H1 (cell line): Measurements from ENCODE around the gene ARMC9. TPM values are rescaled to one million over a fixed set of nuclear protein-coding genes. Genes with fewer than 3 reads are reported as not detected.

Experiments used
- CTCF ChIA-PET: fragments of 300-600 bp; sonication (Branson Sonifier 250); formaldehyde crosslinking; loops from one replicate; lab custom pipeline; 2021; ENCODE audit not compliant: partially characterized antibody; lab: Charles Lee
- POLR2A ChIA-PET: fragments of 300-600 bp; sonication (Branson Sonifier 250); formaldehyde crosslinking; loops from one replicate; lab custom pipeline; 2021; ENCODE audit warnings: inconsistent platforms; ENCODE audit not compliant: partially characterized antibody; lab: Charles Lee
- DNase-seq, 2 experiments: peaks; one replicate each; pipeline versions ENCODE4 v3.0.0 to v3.0.0-alpha.2; 2010 to 2022; ENCODE audit warnings: low spot score in 2 of 2, low read depth in 1 of 2, mixed read lengths in 1 of 2
- FAIRE-seq: peaks from 2 replicates; lab custom pipeline; 2011; peaks lifted over from hg19 to GRCh38; lab: Jason Lieb, UNC
- H2AFZ ChIP-seq: 2 replicates; pipeline ENCODE4 v1.8.1; 2012; ENCODE audit warnings: low read length, inconsistent platforms
- H2AK5ac ChIP-seq: 2 replicates; pipeline ENCODE4 v1.6.1; 2013; ENCODE audit warnings: low read depth, low read length
- H2BK120ac ChIP-seq: replicated peaks from 2 replicates; pipeline ENCODE3; 2013; ENCODE audit warnings: low read depth, low read length, inconsistent platforms
- H2BK12ac ChIP-seq: 2 replicates; pipeline ENCODE4 v1.6.1; 2013; ENCODE audit warnings: low read depth, low read length
- H2BK15ac ChIP-seq: 2 replicates; pipeline ENCODE4 v1.6.1; 2013; ENCODE audit warnings: low read length
- H2BK20ac ChIP-seq: 2 replicates; pipeline ENCODE4 v1.6.1; 2013; ENCODE audit warnings: low read length
- H2BK5ac ChIP-seq: 2 replicates; pipeline ENCODE4 v1.6.1; 2013; ENCODE audit warnings: low read depth, low read length
- H3K14ac ChIP-seq: 2 replicates; pipeline ENCODE4 v1.6.1; 2013; ENCODE audit warnings: inconsistent platforms; ENCODE audit not compliant: insufficient read length
- H3K18ac ChIP-seq: 2 replicates; pipeline ENCODE4 v1.6.1; 2013; ENCODE audit warnings: low read length; ENCODE audit errors: extremely low read depth
- H3K23ac ChIP-seq: 2 replicates; pipeline ENCODE4 v1.6.1; 2013; ENCODE audit warnings: inconsistent platforms; ENCODE audit not compliant: insufficient read length
- H3K23me2 ChIP-seq: 2 replicates; pipeline ENCODE4 v1.6.1; 2013; ENCODE audit warnings: low read depth, low read length
- H3K27ac ChIP-seq: 2 replicates; pipeline ENCODE4 v1.6.1; 2011; ENCODE audit warnings: low read depth, low read length, inconsistent platforms
- H3K27me3 ChIP-seq, 4 experiments: replicated peaks in 1 of 4; 1 replicate in 1 of 4; 2 replicates in 3 of 4; pipeline versions ENCODE4 v1.6.1 to v1.8.1; 2011 to 2013; ENCODE audit warnings: low read length in 3 of 4, mild to moderate bottlenecking in 3 of 4, inconsistent platforms in 2 of 4, mixed read lengths in 2 of 4, moderate library complexity in 1 of 4; ENCODE audit not compliant: control insufficient read depth in 3 of 4, insufficient read depth in 3 of 4; ENCODE audit errors: extremely low read depth in 1 of 4
- H3K36me3 ChIP-seq, 4 experiments: 2 replicates each; pipeline versions ENCODE4 v1.6.1 to v1.8.1; 2011 to 2013; ENCODE audit warnings: mild to moderate bottlenecking in 4 of 4, low read length in 3 of 4, moderate library complexity in 2 of 4, control low read depth in 1 of 4, inconsistent platforms in 1 of 4; ENCODE audit not compliant: insufficient read depth in 4 of 4, control insufficient read depth in 2 of 4
- H3K4ac ChIP-seq: replicated peaks from 2 replicates; pipeline ENCODE3; 2013; ENCODE audit warnings: low read length, low read depth, mixed read lengths, inconsistent platforms; ENCODE audit not compliant: insufficient read length
- H3K4me1 ChIP-seq, 4 experiments: replicated peaks in 1 of 4; 1 replicate in 1 of 4; 2 replicates in 3 of 4; pipeline versions ENCODE4 v1.6.1 to v1.8.1; 2011 to 2013; ENCODE audit warnings: low read length in 3 of 4, inconsistent platforms in 2 of 4, mixed read lengths in 1 of 4; ENCODE audit not compliant: insufficient read depth in 4 of 4, control insufficient read depth in 3 of 4
- H3K4me2 ChIP-seq, 2 experiments: 2 replicates each; pipeline versions ENCODE4 v1.6.1 to v1.8.1; 2011 to 2013; ENCODE audit warnings: low read depth in 2 of 2, low read length in 2 of 2, control low read depth in 1 of 2, inconsistent platforms in 1 of 2, mild to moderate bottlenecking in 1 of 2; ENCODE audit not compliant: insufficient read depth in 1 of 2
- H3K4me3 ChIP-seq, 4 experiments: fragments of 200-600, 300-600 bp in 1 of 4; sonication (generic), shearing (Covaris generic), sonication (Bioruptor Twin) in 1 of 4; 2 replicates each; pipeline versions ENCODE4 v1.5.1 to v1.8.1; 2011 to 2016; ENCODE audit warnings: low read length in 4 of 4, low read depth in 3 of 4, control low read depth in 2 of 4, inconsistent platforms in 2 of 4, mild to moderate bottlenecking in 2 of 4, mixed read lengths in 1 of 4, moderate library complexity in 1 of 4; ENCODE audit not compliant: insufficient read depth in 2 of 4; ENCODE audit errors: extremely low read depth in 1 of 4
- H3K56ac ChIP-seq: replicated peaks from 2 replicates; pipeline ENCODE3; 2013; ENCODE audit warnings: low read depth, mild to moderate bottlenecking, mixed read lengths, low read length, inconsistent platforms; ENCODE audit not compliant: insufficient read length
- H3K79me1 ChIP-seq: 2 replicates; pipeline ENCODE4 v1.6.1; 2013; ENCODE audit warnings: low read depth, low read length, control low read depth
- H3K79me2 ChIP-seq, 2 experiments: 2 replicates each; pipeline versions ENCODE4 v1.6.1 to v1.8.1; 2012 to 2013; ENCODE audit warnings: low read length in 2 of 2, mild to moderate bottlenecking in 2 of 2, inconsistent platforms in 1 of 2; ENCODE audit not compliant: insufficient read depth in 2 of 2, control insufficient read depth in 1 of 2
- H3K9ac ChIP-seq, 4 experiments: replicated peaks in 1 of 4; 1 replicate in 1 of 4; 2 replicates in 3 of 4; pipeline versions ENCODE4 v1.6.1 to v1.8.1; 2011 to 2013; ENCODE audit warnings: low read depth in 3 of 4, low read length in 3 of 4, control low read depth in 2 of 4, mild to moderate bottlenecking in 2 of 4, moderate library complexity in 2 of 4, inconsistent platforms in 1 of 4; ENCODE audit errors: extremely low read depth in 1 of 4
- H3K9me3 ChIP-seq, 2 experiments: 2 replicates each; pipeline versions ENCODE4 v1.6.1 to v1.8.1; 2012 to 2013; ENCODE audit warnings: mild to moderate bottlenecking in 2 of 2, moderate library complexity in 2 of 2, control low read depth in 1 of 2, inconsistent platforms in 1 of 2, low read depth in 1 of 2, low read length in 1 of 2, mixed read lengths in 1 of 2; ENCODE audit not compliant: insufficient read depth in 2 of 2
- H4K20me1 ChIP-seq, 2 experiments: replicated peaks in 1 of 2; 2 replicates each; pipeline versions ENCODE3 to v1.8.1; 2011 to 2013; ENCODE audit warnings: inconsistent platforms in 2 of 2, low read length in 2 of 2, mild to moderate bottlenecking in 1 of 2; ENCODE audit not compliant: insufficient read depth in 2 of 2, control insufficient read depth in 1 of 2
- H4K5ac ChIP-seq: 2 replicates; pipeline ENCODE4 v1.6.1; 2013; ENCODE audit warnings: low read length, low read depth, mixed read lengths, inconsistent platforms; ENCODE audit not compliant: insufficient read length
- H4K8ac ChIP-seq: 2 replicates; pipeline ENCODE4 v1.8.0; 2013; ENCODE audit warnings: mild to moderate bottlenecking, moderate library complexity, low read length, inconsistent platforms; ENCODE audit not compliant: insufficient read depth; ENCODE audit errors: extremely low read depth
- H4K91ac ChIP-seq: replicated peaks from 2 replicates; pipeline ENCODE3; 2013; ENCODE audit warnings: low read length, mixed read lengths, inconsistent platforms; ENCODE audit not compliant: insufficient read length
- ASH2L ChIP-seq: fragments of 200-600, 300-600 bp; sonication (generic); IDR thresholded peaks from one replicate; pipeline ENCODE4 v1.7.1; 2017; ENCODE audit warnings: low read length
- BRCA1 ChIP-seq: IDR thresholded peaks from 2 replicates; pipeline ENCODE4 v1.6.1; 2012; ENCODE audit warnings: low read depth, low read length, improper control_type of control experiment
- CEBPB ChIP-seq: IDR thresholded peaks from 2 replicates; pipeline ENCODE4 v1.6.1; 2012; ENCODE audit warnings: low read depth, low read length
- CTBP2 ChIP-seq: IDR thresholded peaks from 2 replicates; pipeline ENCODE4 v1.7.0; 2011; ENCODE audit warnings: borderline replicate concordance, mild to moderate bottlenecking, moderate library complexity, mixed read lengths, low read length; ENCODE audit not compliant: insufficient read depth, insufficient read length
- KDM1A ChIP-seq: fragments of 200-600, 300-600 bp; sonication (generic); IDR thresholded peaks from 2 replicates; pipeline ENCODE4 v1.7.1; 2016; ENCODE audit warnings: mild to moderate bottlenecking, low read length, borderline replicate concordance
- MAFK ChIP-seq: IDR thresholded peaks from 2 replicates; pipeline ENCODE4 v1.6.1; 2012; ENCODE audit warnings: low read depth, mild to moderate bottlenecking, improper control_type of control experiment, low read length
- POLR2AphosphoS5 ChIP-seq: IDR thresholded peaks from 2 replicates; pipeline ENCODE4 v1.6.1; 2011; ENCODE audit warnings: low read depth, low read length
- RXRA ChIP-seq: IDR thresholded peaks from 2 replicates; pipeline ENCODE4 v1.6.1; 2011; ENCODE audit warnings: low read depth, mild to moderate bottlenecking, low read length, moderate library complexity; ENCODE audit not compliant: insufficient read depth
- SIN3A ChIP-seq, 2 experiments: IDR thresholded peaks in 1 of 2; conservative IDR thresholded peaks in 1 of 2; 2 replicates each; pipeline ENCODE4 v1.6.1; 2011 to 2012; ENCODE audit warnings: low read length in 2 of 2, improper control_type of control experiment in 1 of 2, low read depth in 1 of 2, mild to moderate bottlenecking in 1 of 2
- SRF ChIP-seq: IDR thresholded peaks from 2 replicates; pipeline ENCODE4 v1.6.1; 2011; ENCODE audit warnings: mild to moderate bottlenecking, low read depth, low read length, moderate library complexity
- TAF7 ChIP-seq: optimal IDR thresholded peaks from 2 replicates; pipeline ENCODE3; 2011; ENCODE audit warnings: low read depth, mild to moderate bottlenecking, inconsistent platforms, low read length, moderate library complexity, borderline replicate concordance
- TEAD4 ChIP-seq: IDR thresholded peaks from 2 replicates; pipeline ENCODE4 v1.6.1; 2012; ENCODE audit warnings: low read depth, low read length, inconsistent platforms, mixed read lengths
- WGBS, 2 experiments: shearing (Covaris generic) in 1 of 2; methylation state at CpG; one replicate each; pipeline versions ENCODE4 v1.1.6 to v1.1.7; 2013 to 2015; ENCODE audit warnings: low lambda C conversion rate in 2 of 2, mixed read lengths in 2 of 2, inconsistent platforms in 1 of 2, low coverage in 1 of 2, missing lambda C conversion rate in 1 of 2; ENCODE audit not compliant: insufficient replicate concordance in 2 of 2, insufficient coverage in 1 of 2, insufficient read length in 1 of 2; ENCODE audit errors: extremely low coverage in 1 of 2, missing lambda C conversion rate in 1 of 2; 5-methylcytosine and 5-hydroxymethylcytosine counted together
- polyA plus RNA-seq, 7 experiments: library from polyadenylated mRNA; depleted of rRNA in 3 of 7; stranded (reverse) in 5 of 7; unstranded in 2 of 7; fragments of >200 nt in 5 of 7; fragments of 200-250 nt in 2 of 7; gene quantifications; 1 replicate in 5 of 7; 2 replicates in 1 of 7; 4 replicates in 1 of 7; pipeline versions ENCODE4 v1.2.1 to v1.2.3, GENCODE V29; 2011 to 2013; ENCODE audit warnings: missing spikeins in 2 of 7, mixed read lengths in 2 of 7
- total RNA-seq: library from RNA; stranded (reverse); fragmentation: NEBNext Ultra II Directional; extraction: Animal tissue kit (Norgen Biotek cat#: 25700); gene quantifications from 2 replicates; pipeline ENCODE4 v1.2.1, GENCODE V29; 2021
- TF ChIP-seq, protein P1 (sequence below): IDR thresholded peaks from 2 replicates; pipeline ENCODE4 v1.6.1; 2011; ENCODE audit warnings: low read length, improper control_type of control experiment

The ARMC9 gene
- total and polyA plus RNA-seq, 2 of the 8 experiments (the other 6 are each of a cell fraction or from before 2014, with no cell fraction given), result 23.2 to 36.1 TPM

DNA sequence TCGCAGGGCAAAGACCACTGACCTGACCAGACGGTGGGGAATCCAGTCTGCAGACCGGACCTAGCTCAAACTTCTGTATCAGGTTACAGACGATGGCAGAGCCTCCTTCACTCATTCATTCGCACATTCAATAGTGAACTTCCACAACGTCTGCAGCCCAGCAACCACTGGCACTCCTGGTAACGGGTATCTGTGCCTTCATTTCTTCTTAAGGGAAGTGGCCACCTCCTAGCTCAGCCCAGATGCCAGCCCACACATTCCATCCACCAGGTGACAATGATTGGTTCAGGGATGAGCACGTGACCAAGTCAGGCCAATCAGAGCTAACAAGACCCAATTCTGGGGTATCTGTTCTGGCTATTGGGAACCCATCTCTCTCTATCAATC, 15.9 kb upstream of the ARMC9 start:
- Histone ChIP-seq H3K14ac (no peak overlapping the region), H3K23me2 (no peaks in the 10 kb centered on the region), H3K9me3 (no peaks in the 10 kb centered on the region), H2AFZ (peak overlapping the region; percentile 35; the same call in 1 of the 2 replicates), H3K4me1 (peaks cover 3 to 10% (median 6%) of the 10 kb centered on the region in 4 experiments; a peak in 6 of 7 replicates), H2BK12ac (peak overlapping the region; percentile 22; the same call in 1 of the 2 replicates), H2BK5ac (no peak overlapping the region; the same call in 1 of the 2 replicates), H3K36me3 (no peaks in the 10 kb centered on the region), H2BK15ac (no peak overlapping the region), H4K91ac (no peak overlapping the region), H3K4me3 (no peak overlapping the region), H3K23ac (no peak overlapping the region), H3K18ac (no peak overlapping the region), H3K79me1 (no peaks in the 10 kb centered on the region), H3K27me3 (no peaks in the 10 kb centered on the region), H4K5ac (no peak overlapping the region), H2BK120ac (no peak overlapping the region), H2BK20ac (no peak overlapping the region), H3K56ac (no peak overlapping the region), H2AK5ac (no peak overlapping the region), H3K4me2 (no peak overlapping the region), H3K79me2 (no peaks in the 10 kb centered on the region), H4K20me1 (no peaks in the 10 kb centered on the region), H3K9ac (no peak overlapping the region), H3K4ac (no peak overlapping the region), H3K27ac (no peak overlapping the region), H4K8ac (no peak overlapping the region)
- FAIRE-seq (no peak), DNase-seq (no peak)
- ChIA-PET CTCF (interaction anchor here (0.6 to 2.8 kb wide), 11 partner anchors 10 to 230 kb away, joined by 3 to 12 read pairs (median 3); no protein-coding TSS in a partner anchor), POLR2A (interaction anchor here (1.0 to 1.2 kb wide), 2 partner anchors 9 to 280 kb away, joined by 4 to 6 read pairs; no protein-coding TSS in a partner anchor)
- 92% methylated on average over 8 of the region's 8 CpGs; no CpG with 5 or more reads in 1 of the 2 experiments for WGBS, 2 experiments
- TF ChIP-seq TAF7 (no peak), CEBPB (no peak), SRF (no peak), SIN3A (conservative IDR thresholded peaks at IDR 0.05 in 1 of 2, IDR thresholded peaks at IDR 0.05 in 1 of 2; ENCODE audit: low read depth in 1 of 2, low read length in 2 of 2) (no peak), RXRA (no peak), CTBP2 (no peak), BRCA1 (no peak), ASH2L (no peak), POLR2AphosphoS5 (no peak), KDM1A (no peak), MAFK (no peak), TEAD4 (peak; percentile 52; the same call in 1 of the 2 replicates)
- TF ChIP-seq, protein P1, sequence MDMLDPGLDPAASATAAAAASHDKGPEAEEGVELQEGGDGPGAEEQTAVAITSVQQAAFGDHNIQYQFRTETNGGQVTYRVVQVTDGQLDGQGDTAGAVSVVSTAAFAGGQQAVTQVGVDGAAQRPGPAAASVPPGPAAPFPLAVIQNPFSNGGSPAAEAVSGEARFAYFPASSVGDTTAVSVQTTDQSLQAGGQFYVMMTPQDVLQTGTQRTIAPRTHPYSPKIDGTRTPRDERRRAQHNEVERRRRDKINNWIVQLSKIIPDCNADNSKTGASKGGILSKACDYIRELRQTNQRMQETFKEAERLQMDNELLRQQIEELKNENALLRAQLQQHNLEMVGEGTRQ, result peak; percentile 65
